GM12872 (cell line): ENCODE data around the gene RNASE4.

Source experiments
- CTCF ChIP-seq: IDR thresholded peaks from 3 replicates; pipeline ENCODE4 v1.5.1; 2011; ENCODE audit warnings: low read depth, mild to moderate bottlenecking, low read length, moderate library complexity; ENCODE audit not compliant: insufficient read depth

RNASE4 gene

GRCh38 chr14:20667957-20668356 lies 16.4 kb upstream of the RNASE4 start:
- TF ChIP-seq CTCF: no peak

- no peak for TF ChIP-seq CTCF
Measured at GRCh38 chr14:20668969-20669368, 15.4 kb upstream of the RNASE4 start.

- no peak for TF ChIP-seq CTCF
Measured at GRCh38 chr14:20671597-20672283, 12.6 kb upstream of the RNASE4 start.

- TF ChIP-seq CTCF: no peak
Measured at GRCh38 chr14:20675669-20676068, 8.7 kb upstream of the RNASE4 start.

- no peak for TF ChIP-seq CTCF
Measured at GRCh38 chr14:20676072-20676471, 8.3 kb upstream of the RNASE4 start.

- TF ChIP-seq CTCF: no peak
Measured at GRCh38 chr14:20679907-20680306, 4.5 kb upstream of the RNASE4 start.

GRCh38 chr14:20680363-20680762 lies 4.0 kb upstream of the RNASE4 start:
- no peak for TF ChIP-seq CTCF
